Raji (cell line): ENCODE results near the gene ABCC1.

ENCODE experiments used
- POLR2A ChIP-seq: IDR thresholded peaks from 2 replicates; pipeline ENCODE4 v1.6.1; 2011; ENCODE audit warnings: low read depth, low read length, control low read depth; ENCODE audit not compliant: insufficient read depth

Gene ABCC1

GRCh38 chr16:16016388-16016964 is 67.1 kb downstream of the ABCC1 start:
- no peak for TF ChIP-seq POLR2A

GRCh38 chr16:16017812-16018211 is 68.4 kb downstream of the ABCC1 start:
- no peak for TF ChIP-seq POLR2A

- no peak for TF ChIP-seq POLR2A
Observed at GRCh38 chr16:16018705-16019104, 69.3 kb downstream of the ABCC1 start.

- TF ChIP-seq POLR2A, result no peak
Observed at GRCh38 chr16:16019488-16019887, 70.1 kb downstream of the ABCC1 start.

GRCh38 chr16:16020291-16020690 is 70.9 kb downstream of the ABCC1 start:
- TF ChIP-seq POLR2A, result no peak

- TF ChIP-seq POLR2A, result no peak
Observed at GRCh38 chr16:16021020-16021419, 71.6 kb downstream of the ABCC1 start.

GRCh38 chr16:16021646-16021987 is 72.2 kb downstream of the ABCC1 start:
- TF ChIP-seq POLR2A, result no peak

- no peak for TF ChIP-seq POLR2A
Observed at GRCh38 chr16:16021988-16022682, 72.7 kb downstream of the ABCC1 start.

GRCh38 chr16:16022683-16023064 is 73.3 kb downstream of the ABCC1 start:
- no peak for TF ChIP-seq POLR2A

GRCh38 chr16:16025214-16025968 is 76.0 kb downstream of the ABCC1 start:
- TF ChIP-seq POLR2A, result no peak

- TF ChIP-seq POLR2A, result no peak
Observed at GRCh38 chr16:16027728-16028310, 78.4 kb downstream of the ABCC1 start.

- TF ChIP-seq POLR2A, result no peak
Observed at GRCh38 chr16:16028311-16028999, 79.0 kb downstream of the ABCC1 start.

GRCh38 chr16:16029431-16030011 is 80.1 kb downstream of the ABCC1 start:
- TF ChIP-seq POLR2A, result no peak

GRCh38 chr16:16030449-16030848 is 81.0 kb downstream of the ABCC1 start:
- no peak for TF ChIP-seq POLR2A

GRCh38 chr16:16031401-16031800 is 82.0 kb downstream of the ABCC1 start:
- TF ChIP-seq POLR2A, result no peak
